ENCODE data around the gene NT5C1B.

The NT5C1B gene

GRCh38 chr2:18551169-18551568, 38.2 kb downstream of the NT5C1B start:
- DNase-seq: no peak

GRCh38 chr2:18550433-18550832, 38.9 kb downstream of the NT5C1B start:
- DNase-seq: no peak

GRCh38 chr2:18549083-18549482, 40.3 kb downstream of the NT5C1B start:
- DNase-seq: no peak

DNA sequence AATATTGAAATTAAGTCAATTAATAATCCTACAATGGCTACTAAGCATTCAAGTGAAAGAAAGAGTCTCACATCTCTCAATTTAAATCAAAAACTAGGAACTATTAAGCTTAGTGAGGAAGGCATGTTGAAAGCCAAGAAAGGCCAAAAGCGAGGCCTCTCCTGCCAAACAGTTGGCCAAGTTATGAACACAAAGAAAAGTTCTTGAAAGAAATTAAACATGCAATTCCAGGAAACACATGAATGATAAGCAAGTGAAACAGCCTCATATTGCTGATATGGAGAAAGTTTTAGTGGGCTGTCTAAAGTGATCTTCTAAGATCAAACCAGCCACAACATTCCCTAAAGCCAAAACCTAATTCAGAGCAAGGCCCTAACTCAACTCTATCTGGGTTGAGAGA, 40.7 kb downstream of the NT5C1B start:
- no peak for DNase-seq

DNA sequence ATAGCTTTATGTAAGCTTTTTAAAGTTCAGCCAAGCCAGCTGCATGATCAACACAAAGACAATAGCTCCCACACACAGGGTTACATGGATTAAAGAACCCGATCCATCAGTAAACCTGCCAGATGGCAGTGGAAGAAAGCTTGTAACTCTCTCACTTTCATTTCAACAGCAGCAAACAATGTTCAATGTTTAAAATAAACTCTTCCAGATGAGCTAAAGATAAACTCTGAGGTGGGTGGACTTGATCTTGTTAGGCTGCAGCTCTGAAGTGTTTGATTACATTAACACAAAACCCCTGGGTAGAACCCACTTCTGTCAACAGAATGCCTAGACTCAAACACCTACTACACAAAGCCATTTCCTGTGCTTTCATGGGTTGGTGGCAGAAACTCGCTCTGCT, 42.8 kb downstream of the NT5C1B start:
- no peak for DNase-seq

- DNase-seq: no peak
Measured at GRCh38 chr2:18545384-18545783, 44.0 kb downstream of the NT5C1B start.

- DNase-seq: no peak
Measured at GRCh38 chr2:18544171-18544570, 45.2 kb downstream of the NT5C1B start.

- DNase-seq: no peak
Measured at GRCh38 chr2:18540872-18541271, 48.5 kb downstream of the NT5C1B start.

DNA sequence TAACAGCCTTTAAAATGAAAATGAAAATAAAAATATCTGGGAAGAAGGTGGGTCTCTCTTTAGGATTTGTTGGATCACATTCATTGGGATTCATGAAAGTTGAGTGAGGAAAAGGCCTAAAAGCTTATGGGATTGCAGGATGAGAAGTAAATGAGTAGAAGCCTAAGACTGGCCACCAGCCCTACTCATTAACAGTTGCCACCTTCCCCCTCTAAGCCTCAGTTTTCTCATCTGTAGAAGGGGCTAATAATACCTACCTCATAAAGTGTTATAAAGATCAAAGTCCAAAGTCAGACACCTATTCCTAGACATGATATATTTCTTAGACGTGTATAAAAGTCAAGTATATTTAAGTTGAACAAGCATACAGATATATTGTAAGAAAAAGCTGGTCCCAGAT, 52.7 kb downstream of the NT5C1B start:
- no peak for DNase-seq

DNA sequence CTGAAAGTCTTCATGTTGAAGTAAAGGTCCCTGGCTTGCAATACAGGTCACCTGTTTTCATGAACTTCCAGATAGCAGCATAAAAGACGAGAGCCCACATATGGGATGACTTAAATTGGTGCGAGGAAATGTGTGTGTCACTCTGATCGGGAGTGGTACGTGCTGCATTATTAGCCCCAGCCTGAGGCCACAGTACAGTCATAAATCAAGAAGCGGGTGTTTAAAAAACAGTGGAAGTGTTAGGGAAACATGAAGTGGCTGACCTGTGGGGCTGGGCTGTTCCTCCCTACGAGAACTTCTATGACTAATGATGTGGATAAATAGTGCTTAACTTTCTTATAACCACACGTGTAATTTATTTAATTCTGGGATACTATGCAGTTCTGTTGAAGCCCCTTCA, 53.3 kb downstream of the NT5C1B start:
- DNase-seq: no peak

- no peak for DNase-seq
Measured at GRCh38 chr2:18531194-18531593, 58.2 kb downstream of the NT5C1B start.

GRCh38 chr2:18527822-18528221, 61.5 kb downstream of the NT5C1B start:
- no peak for DNase-seq

DNA sequence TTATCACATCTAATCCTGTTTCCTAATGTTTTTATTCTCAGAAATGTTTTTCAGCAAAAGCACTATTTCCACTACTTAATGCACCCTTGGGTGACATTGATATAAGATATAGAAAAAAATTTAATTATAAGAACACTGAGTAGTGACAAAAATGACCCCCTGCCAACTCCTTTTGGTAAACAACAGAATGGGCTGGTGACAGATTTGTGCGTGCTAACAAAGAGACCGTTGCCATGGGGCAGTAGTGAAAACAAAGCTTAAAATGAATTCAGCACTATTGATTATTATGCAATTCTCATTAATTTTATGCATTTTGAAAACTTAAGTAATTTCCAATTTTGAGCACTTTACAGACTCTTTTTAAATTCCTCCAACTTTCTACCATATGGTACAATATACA, 62.0 kb downstream of the NT5C1B start:
- DNase-seq: no peak

GRCh38 chr2:18526429-18526828, 62.9 kb downstream of the NT5C1B start:
- DNase-seq: no peak

- DNase-seq: no peak
Measured at GRCh38 chr2:18525852-18526251, 63.5 kb downstream of the NT5C1B start.

- DNase-seq: no peak
Measured at GRCh38 chr2:18525236-18525635, 64.1 kb downstream of the NT5C1B start.

DNA sequence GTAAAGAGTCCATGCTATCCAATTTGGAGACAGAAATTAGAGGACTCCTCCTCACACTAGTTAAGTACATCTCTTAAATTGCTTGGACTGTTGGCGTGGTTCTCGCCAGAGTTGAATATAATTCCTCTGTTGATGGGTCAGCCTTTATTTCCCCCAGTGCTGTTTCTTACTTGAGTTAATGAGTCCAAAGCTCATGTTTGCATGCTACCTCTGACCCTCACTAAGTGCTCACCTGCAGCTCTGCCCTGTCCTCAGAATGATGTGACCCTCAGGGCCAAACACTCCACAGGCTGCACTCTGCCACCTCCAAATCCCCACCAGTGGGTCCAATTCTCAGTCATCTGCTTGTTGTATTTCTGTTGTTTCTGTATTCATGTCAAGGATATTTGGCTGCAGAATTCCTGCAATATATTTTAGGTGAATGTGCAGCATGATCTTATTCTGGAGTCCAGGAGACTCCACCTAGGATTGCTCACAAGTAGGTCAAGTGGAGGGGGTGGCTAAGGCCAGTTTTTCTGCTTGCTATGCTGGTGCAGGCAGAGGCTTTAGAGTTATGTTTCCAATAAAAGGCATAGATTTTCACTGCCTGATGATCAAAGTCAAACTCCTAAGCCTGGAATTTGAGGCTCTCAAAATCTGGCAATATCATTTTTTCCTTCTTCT, 66.8 kb downstream of the NT5C1B start:
- DNase-seq: no peak

DNA sequence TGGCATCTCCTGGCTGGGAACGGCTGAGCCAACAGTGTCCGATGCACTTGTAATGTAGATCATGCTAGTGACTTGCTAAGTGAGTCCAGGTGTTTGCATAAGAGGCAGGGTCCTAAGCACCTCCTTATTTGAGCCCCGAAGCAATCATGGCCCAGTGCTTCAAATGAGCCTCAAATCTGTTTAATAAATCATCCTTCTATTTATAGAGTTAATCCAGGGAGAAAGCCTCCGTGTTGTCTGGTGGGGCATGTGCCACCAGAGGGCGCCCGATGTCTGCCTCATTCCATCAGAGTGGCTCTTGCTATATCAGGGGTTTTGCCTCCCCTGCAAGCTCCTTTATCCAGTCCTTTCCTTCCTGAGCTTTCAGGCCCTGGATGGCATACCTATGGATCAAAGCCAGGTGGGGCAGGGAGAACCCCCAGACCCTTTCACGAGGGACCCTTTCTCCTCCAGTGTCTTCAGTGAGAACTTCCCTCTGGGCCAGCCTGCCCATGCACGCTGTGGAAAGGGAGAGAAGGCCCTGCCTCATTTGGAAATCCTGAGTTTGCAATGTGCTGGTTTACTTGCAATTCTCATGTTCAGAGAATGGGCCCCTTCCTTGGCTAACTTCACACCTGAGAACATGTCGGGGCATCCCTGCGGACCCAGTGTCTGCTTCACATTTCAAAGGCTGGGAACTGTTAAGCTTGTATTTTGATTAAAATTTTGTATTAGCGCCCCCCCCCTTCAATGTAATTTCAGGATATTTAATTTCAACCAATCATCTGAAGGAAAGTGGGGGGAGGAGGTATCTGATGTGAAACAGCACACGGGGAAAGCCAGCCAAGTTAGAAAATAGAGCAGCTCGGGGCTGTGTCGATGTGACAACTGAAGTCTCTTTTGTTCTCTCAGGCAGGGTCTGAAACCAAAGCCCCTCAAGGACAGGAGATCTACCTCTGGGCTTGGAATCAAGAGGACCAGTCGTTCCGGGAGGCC, 68.6 kb downstream of the NT5C1B start:
- DNase-seq: peak in 54 of 56 donors; percentile 7 to 90 (median 57)

DNA sequence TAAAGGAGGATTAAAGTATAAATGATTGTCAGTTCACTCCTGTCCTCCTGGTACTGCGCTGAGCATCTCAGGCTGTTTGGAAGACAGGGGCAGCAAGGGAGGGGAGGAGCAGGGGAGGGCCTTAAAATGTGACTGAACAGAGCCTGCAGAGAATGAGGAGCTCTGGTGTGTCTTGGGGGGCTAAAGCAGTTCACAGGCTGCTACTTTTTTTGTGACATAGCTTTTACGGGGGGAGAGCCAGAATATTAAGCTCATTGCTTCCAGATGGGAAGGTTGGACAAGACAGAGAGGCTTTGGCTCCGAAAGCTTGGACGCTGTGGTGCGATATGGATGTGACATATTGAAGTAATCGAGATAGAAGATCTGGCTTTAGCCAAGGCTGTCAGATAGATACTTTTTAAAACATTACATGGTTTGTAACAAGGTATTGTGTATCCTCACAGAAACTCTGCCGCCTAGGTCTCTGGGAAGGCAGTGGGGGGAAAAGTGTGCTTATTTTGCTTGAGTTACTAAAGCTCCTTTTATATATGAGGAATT, 69.4 kb downstream of the NT5C1B start:
- DNase-seq: no peak

- DNase-seq: no peak
Measured at GRCh38 chr2:18518116-18519111, 71.0 kb downstream of the NT5C1B start.

GRCh38 chr2:18517386-18517785, 72.0 kb downstream of the NT5C1B start:
- no peak for DNase-seq

All from amygdala (tissue), 56 donors.